Inflammatory macrophage treated with lipopolysaccharide for 1 hour (primary cell): Measurements from ENCODE around the gene BBS10.
"Not testable (repeated sequence)": the region's sequence is repeated elsewhere in the genome, so short reads cannot be mapped to it uniquely, and the experiment has no call there.

Experiments used
- DNase-seq, 2 donors: peaks; one replicate each; pipeline ENCODE4 v3.0.0-alpha.2; 2020 to 2022

BBS10 gene

GRCh38 chr12:76329159-76329558 lies 19.1 kb downstream of the BBS10 start:
- no peak for DNase-seq

- not testable (repeated sequence) for DNase-seq
Measured at GRCh38 chr12:76319595-76320319, 28.5 kb downstream of the BBS10 start.

- no peak for DNase-seq
Measured at GRCh38 chr12:76318773-76319594, 29.2 kb downstream of the BBS10 start.

- no peak for DNase-seq
Measured at GRCh38 chr12:76317976-76318375, 30.2 kb downstream of the BBS10 start.

- no peak for DNase-seq
Measured at GRCh38 chr12:76316468-76316867, 31.7 kb downstream of the BBS10 start.

- no peak for DNase-seq
Measured at GRCh38 chr12:76313299-76313698, 34.9 kb downstream of the BBS10 start.

GRCh38 chr12:76312315-76312714 lies 35.9 kb downstream of the BBS10 start:
- DNase-seq = peak; percentile 66 to 82

- DNase-seq = peak; percentile 44 to 80
Measured at GRCh38 chr12:76311796-76312195, 36.4 kb downstream of the BBS10 start.

GRCh38 chr12:76310110-76310509 lies 38.1 kb downstream of the BBS10 start:
- DNase-seq = no peak

GRCh38 chr12:76308866-76309265 lies 39.3 kb downstream of the BBS10 start:
- no peak for DNase-seq

GRCh38 chr12:76307083-76307482 lies 41.1 kb downstream of the BBS10 start:
- DNase-seq = no peak

GRCh38 chr12:76303989-76304460 lies 44.2 kb downstream of the BBS10 start:
- DNase-seq = no peak

GRCh38 chr12:76303365-76303764 lies 44.9 kb downstream of the BBS10 start:
- no peak for DNase-seq

GRCh38 chr12:76300297-76300665 lies 47.9 kb downstream of the BBS10 start:
- no peak for DNase-seq

GRCh38 chr12:76299536-76300296 lies 48.5 kb downstream of the BBS10 start:
- DNase-seq = no peak
